Measurements from ENCODE around the gene FBXO48. TPM values are rescaled to one million over a fixed set of nuclear protein-coding genes. Genes with fewer than 3 reads are reported as not detected.

FBXO48 gene
- total RNA-seq, 4 donors from 2014 or later = 0.60 to 2.6 (median 2.2) TPM

- H3K36me3 ChIP-seq = no peaks in the 10 kb centered on the region
- no peaks in the 10 kb centered on the region for H3K27me3 ChIP-seq
- H3K27ac ChIP-seq = no peak overlapping the region
- in situ Hi-C loops (cut with MboI; ENCODE audit: low pct_ligation_motif_present in 1 of 4, low pct_unique_long_range_greater_than_20kb in 1 of 4, low sequenced_read_pairs in 3 of 4) (loop anchor here in 2 of 4 donors (10.0 to 25.0 kb wide), 4 partner anchors 60 to 323 kb away; partner anchors contain the start of gene PNO1 (in 1 of the 2)), intact Hi-C loops (cut with DNase I; ENCODE audit: low total_unique reads) (no loop called here)
- no peak for DNase-seq
- H3K4me1 ChIP-seq = peaks cover 0 to 9% (median under 1%) of the 10 kb centered on the region in 4 donors
- no peak for TF ChIP-seq POLR2A (IDR thresholded peaks at IDR 0.05)
- no peak for TF ChIP-seq CTCF (IDR thresholded peaks at IDR 0.05)
- TF ChIP-seq EP300 (IDR thresholded peaks at IDR 0.05; ENCODE audit: low read depth) = no peak
- no peak for TF ChIP-seq POLR2AphosphoS5 (IDR thresholded peaks at IDR 0.05)
- H3K9me3 ChIP-seq = no peaks in the 10 kb centered on the region
- H3K4me3 ChIP-seq = no peak overlapping the region
Measured at GRCh38 chr2:68434981-68435380, 32.1 kb downstream of the FBXO48 start.

GRCh38 chr2:68432696-68433658, 34.1 kb downstream of the FBXO48 start:
- WGBS, 2 donors (ENCODE audit: low coverage in 1 of 2) = 61 to 63% methylated on average over 4 to 12 of the region's 14 CpGs
- H3K4me3 ChIP-seq = no peak overlapping the region
- H3K27me3 ChIP-seq = no peaks in the 10 kb centered on the region
- no peaks in the 10 kb centered on the region for H3K9me3 ChIP-seq
- in situ Hi-C loops (cut with MboI; ENCODE audit: low pct_ligation_motif_present in 1 of 4, low pct_unique_long_range_greater_than_20kb in 1 of 4, low sequenced_read_pairs in 3 of 4) (loop anchor here in 2 of 4 donors (10.0 to 25.0 kb wide), 4 partner anchors 58 to 321 kb away; partner anchors contain the start of gene PNO1 (in 1 of the 2)), intact Hi-C loops (cut with DNase I; ENCODE audit: low total_unique reads) (no loop called here)
- H3K36me3 ChIP-seq = no peaks in the 10 kb centered on the region
- no peak for DNase-seq
- no peak for TF ChIP-seq EP300 (IDR thresholded peaks at IDR 0.05; ENCODE audit: low read depth)
- TF ChIP-seq POLR2A (IDR thresholded peaks at IDR 0.05) = no peak
- TF ChIP-seq POLR2AphosphoS5 (IDR thresholded peaks at IDR 0.05) = no peak
- no peak for TF ChIP-seq CTCF (IDR thresholded peaks at IDR 0.05)
- H3K4me1 ChIP-seq = peaks cover 0 to 14% (median 0%) of the 10 kb centered on the region in 4 donors
- H3K27ac ChIP-seq = no peak overlapping the region

GRCh38 chr2:68431316-68431972, 35.6 kb downstream of the FBXO48 start:
- intact Hi-C loops (cut with DNase I; ENCODE audit: low total_unique reads) (no loop called here), in situ Hi-C loops (cut with MboI; ENCODE audit: low pct_ligation_motif_present in 1 of 4, low pct_unique_long_range_greater_than_20kb in 1 of 4, low sequenced_read_pairs in 3 of 4) (loop anchor here in 2 of 4 donors (10.0 to 25.0 kb wide), 4 partner anchors 57 to 319 kb away; partner anchors contain the start of gene PNO1 (in 1 of the 2))
- H3K36me3 ChIP-seq = no peaks in the 10 kb centered on the region
- 82 to 100% methylated on average over 1 to 8 of the region's 8 CpGs for WGBS, 2 donors (ENCODE audit: low coverage in 1 of 2)
- no peak overlapping the region for H3K4me3 ChIP-seq
- H3K4me1 ChIP-seq = peaks cover 0 to 29% (median 7%) of the 10 kb centered on the region in 4 donors
- no peak for DNase-seq
- no peaks in the 10 kb centered on the region for H3K27me3 ChIP-seq
- TF ChIP-seq POLR2AphosphoS5 (IDR thresholded peaks at IDR 0.05) = no peak
- no peak overlapping the region for H3K27ac ChIP-seq
- H3K9me3 ChIP-seq = no peaks in the 10 kb centered on the region

- no peak overlapping the region for H3K4me3 ChIP-seq
- intact Hi-C loops (cut with DNase I; ENCODE audit: low total_unique reads) (no loop called here), in situ Hi-C loops (cut with MboI; ENCODE audit: low pct_ligation_motif_present in 1 of 4, low pct_unique_long_range_greater_than_20kb in 1 of 4, low sequenced_read_pairs in 3 of 4) (loop anchor here in 2 of 4 donors (25.0 kb wide), 3 partner anchors 242 to 317 kb away; partner anchors contain the start of gene PNO1 (in 1 of the 2))
- H3K36me3 ChIP-seq = no peaks in the 10 kb centered on the region
- TF ChIP-seq EP300 (IDR thresholded peaks at IDR 0.05; ENCODE audit: low read depth) (no peak), POLR2AphosphoS5 (IDR thresholded peaks at IDR 0.05) (no peak), POLR2A (IDR thresholded peaks at IDR 0.05) (no peak), CTCF (IDR thresholded peaks at IDR 0.05) (no peak)
- 91% methylated on average over 7 of the region's 7 CpGs; no CpG with 5 or more reads in 1 of the 2 donors for whole genome bisulfite sequencing, 2 donors (ENCODE audit: low coverage in 1 of 2)
- no peaks in the 10 kb centered on the region for H3K27me3 ChIP-seq
- peaks cover 0 to 22% (median 7%) of the 10 kb centered on the region in 4 donors for H3K4me1 ChIP-seq
- no peak for DNase-seq
- H3K9me3 ChIP-seq = no peaks in the 10 kb centered on the region
- H3K27ac ChIP-seq = no peak overlapping the region
Measured at GRCh38 chr2:68429311-68429826, 37.7 kb downstream of the FBXO48 start.
